Thyroid gland (tissue), 4 donors: ENCODE data around the gene ELOVL2. TPM values are rescaled to one million over a fixed set of nuclear protein-coding genes. Genes with fewer than 3 reads are reported as not detected.
"Not testable (repeated sequence)": the region's sequence is repeated elsewhere in the genome, so short reads cannot be mapped to it uniquely, and the experiment has no call there.

ENCODE experiments used
- DNase-seq, 2 donors: peaks; one replicate each; pipeline ENCODE4 v3.0.0-alpha.2; 2019
- H3K27ac ChIP-seq, 3 donors: fragments of 200-600 bp; sonication (generic); 1 replicate in 2 of 3; 2 replicates in 1 of 3; pipeline ENCODE4 v1.5.1; 2016 to 2019; ENCODE audit warnings: mild to moderate bottlenecking in 1 of 3, moderate library complexity in 1 of 3
- H3K27me3 ChIP-seq: fragments of 200-600 bp; sonication (generic); one replicate; pipeline ENCODE4 v1.5.1; 2019
- H3K36me3 ChIP-seq, 2 donors: fragments of 200-600 bp; sonication (generic); one replicate each; pipeline ENCODE4 v1.5.1; 2016 to 2019
- H3K4me1 ChIP-seq, 2 donors: fragments of 200-600 bp; sonication (generic); one replicate each; pipeline ENCODE4 v1.5.1; 2017 to 2019
- H3K4me3 ChIP-seq, 3 donors: fragments of 200-600 bp; sonication (generic); replicated peaks in 1 of 3; 1 replicate in 2 of 3; 2 replicates in 1 of 3; pipeline ENCODE4 v1.5.1; 2016; ENCODE audit warnings: mild to moderate bottlenecking in 1 of 3
- H3K9me3 ChIP-seq: fragments of 200-600 bp; sonication (generic); one replicate; pipeline ENCODE4 v1.5.1; 2017
- CTCF ChIP-seq, 6 experiments: fragments of 200-600 bp in 3 of 6; fragments of 450-650 bp in 3 of 6; sonication (generic) in 3 of 6; IDR thresholded peaks; one replicate each; pipeline ENCODE4 v1.5.1; 2016 to 2019; ENCODE audit warnings: antibody characterized with exemption in 6 of 6, mild to moderate bottlenecking in 2 of 6, inconsistent platforms in 1 of 6, moderate library complexity in 1 of 6
- POLR2A ChIP-seq, 2 donors: fragments of 450-650 bp; IDR thresholded peaks; one replicate each; pipeline ENCODE4 v1.6.1; 2017; ENCODE audit warnings: antibody characterized with exemption in 2 of 2, mild to moderate bottlenecking in 2 of 2, moderate library complexity in 1 of 2
- WGBS, 2 donors: methylation state at CpG; one replicate each; pipeline ENCODE4 v1.1.5; 2017; 5-methylcytosine and 5-hydroxymethylcytosine counted together
- intact Hi-C: fragments of 100-400 bp; cut with DNase I; formaldehyde crosslinking; loops from one replicate; pipeline ENCODE4 v1.15.1; 2023
- total RNA-seq, 4 donors: library from RNA; depleted of rRNA; stranded (reverse); fragments of >200 nt; gene quantifications; one replicate each; pipeline ENCODE4 v1.2.3, GENCODE V29; 2016

Gene ELOVL2
- total RNA-seq, 4 donors from 2014 or later: 0.27 to 1.0 (median 0.72) TPM

GRCh38 chr6:11011787-11012234 lies 32.3 kb downstream of the ELOVL2 start:
- H3K9me3 ChIP-seq: no peaks in the 10 kb centered on the region
- TF ChIP-seq POLR2A (IDR thresholded peaks at IDR 0.05): no peak
- H3K4me3 ChIP-seq: no peak overlapping the region
- WGBS, 2 donors: 53% methylated on average over 8 of the region's 8 CpGs
- intact Hi-C loops: no loop called here
- no peaks in the 10 kb centered on the region for H3K4me1 ChIP-seq
- H3K27ac ChIP-seq: no peak overlapping the region
- H3K36me3 ChIP-seq: no peaks in the 10 kb centered on the region
- DNase-seq: no peak
- H3K27me3 ChIP-seq: no peaks in the 10 kb centered on the region

- no peaks in the 10 kb centered on the region for H3K27me3 ChIP-seq
- H3K27ac ChIP-seq: no peak overlapping the region
- no peaks in the 10 kb centered on the region for H3K4me1 ChIP-seq
- H3K36me3 ChIP-seq: no peaks in the 10 kb centered on the region
- 70 to 71% methylated on average over 6 of the region's 6 CpGs for WGBS, 2 donors
- no peak for DNase-seq
- H3K9me3 ChIP-seq: no peaks in the 10 kb centered on the region
- no peak for TF ChIP-seq POLR2A (IDR thresholded peaks at IDR 0.05)
- TF ChIP-seq CTCF (IDR thresholded peaks at IDR 0.05): no peak
- intact Hi-C loops: no loop called here
- no peak overlapping the region for H3K4me3 ChIP-seq
These were observed 34.8 kb downstream of the ELOVL2 start for GRCh38 chr6:11009353-11009752.

- no peaks in the 10 kb centered on the region for H3K36me3 ChIP-seq
- no peaks in the 10 kb centered on the region for H3K27me3 ChIP-seq
- TF ChIP-seq CTCF (IDR thresholded peaks at IDR 0.05): no peak
- TF ChIP-seq POLR2A (IDR thresholded peaks at IDR 0.05): no peak
- H3K4me1 ChIP-seq: no peaks in the 10 kb centered on the region
- no peak for DNase-seq
- H3K4me3 ChIP-seq: no peak overlapping the region
- no peaks in the 10 kb centered on the region for H3K9me3 ChIP-seq
- 61 to 74% methylated on average over 1 of the region's 1 CpG for WGBS, 2 donors
- H3K27ac ChIP-seq: no peak overlapping the region
- intact Hi-C loops: no loop called here
These were observed 35.3 kb downstream of the ELOVL2 start for GRCh38 chr6:11008821-11009220.

- no peak overlapping the region for H3K27ac ChIP-seq
- intact Hi-C loops: no loop called here
- H3K4me1 ChIP-seq: no peaks in the 10 kb centered on the region
- no peak for TF ChIP-seq CTCF (IDR thresholded peaks at IDR 0.05)
- TF ChIP-seq POLR2A (IDR thresholded peaks at IDR 0.05): no peak
- DNase-seq: no peak
- 75 to 79% methylated on average over 10 of the region's 10 CpGs for WGBS, 2 donors
- H3K27me3 ChIP-seq: no peaks in the 10 kb centered on the region
- H3K9me3 ChIP-seq: no peaks in the 10 kb centered on the region
- H3K36me3 ChIP-seq: no peaks in the 10 kb centered on the region
- no peak overlapping the region for H3K4me3 ChIP-seq
These were observed 36.1 kb downstream of the ELOVL2 start for GRCh38 chr6:11007715-11008608.

- DNase-seq: no peak
These were observed 38.0 kb downstream of the ELOVL2 start for GRCh38 chr6:11006061-11006460.

GRCh38 chr6:11003297-11003696 lies 40.8 kb downstream of the ELOVL2 start:
- H3K4me1 ChIP-seq, H3K36me3 ChIP-seq, H3K27me3 ChIP-seq, H3K4me3 ChIP-seq, H3K9me3 ChIP-seq, H3K27ac ChIP-seq, DNase-seq, intact Hi-C loops: not testable (repeated sequence)
- WGBS, 2 donors: 91 to 98% methylated on average over 5 of the region's 5 CpGs

More at GRCh38 chr6:11006061-11006460, 38.0 kb downstream of the ELOVL2 start:
- H3K4me1 ChIP-seq: no peaks in the 10 kb centered on the region
- intact Hi-C loops: no loop called here
- no peak overlapping the region for H3K27ac ChIP-seq
- H3K9me3 ChIP-seq: no peaks in the 10 kb centered on the region
- no peaks in the 10 kb centered on the region for H3K27me3 ChIP-seq
- WGBS, 2 donors: 76 to 79% methylated on average over 4 of the region's 4 CpGs
- TF ChIP-seq POLR2A (IDR thresholded peaks at IDR 0.05) (no peak), CTCF (IDR thresholded peaks at IDR 0.05) (no peak)
- H3K4me3 ChIP-seq: no peak overlapping the region
- H3K36me3 ChIP-seq: no peaks in the 10 kb centered on the region
